ENCODE measurements around the gene IGLON5.

The IGLON5 gene

DNA sequence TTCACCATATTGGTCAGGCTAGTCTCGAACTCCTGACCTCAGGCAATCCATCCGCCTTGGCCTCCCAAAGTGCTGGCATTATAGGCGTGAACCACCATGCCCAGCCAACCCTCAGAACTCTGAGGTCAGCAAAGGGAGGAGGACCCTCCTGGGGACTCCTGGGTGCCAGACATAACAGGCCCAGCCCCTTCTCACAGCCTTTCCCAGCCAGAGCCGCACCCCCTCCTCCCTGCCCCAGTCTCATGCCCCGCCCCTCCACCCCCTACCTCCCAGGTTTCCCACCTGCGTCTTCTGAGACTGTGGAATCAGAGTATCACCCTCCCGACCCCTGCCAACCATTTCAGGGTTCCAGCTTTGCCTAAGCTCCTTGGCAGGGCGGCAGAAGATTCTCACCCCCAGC lies 5.2 kb downstream of the IGLON5 start:
- H3K4me3 ChIP-seq (replicated peaks; ENCODE audit: low read depth, low read length), result no peak overlapping the region
- no peak for TF ChIP-seq CTCF (IDR thresholded peaks at IDR 0.05; ENCODE audit: low read depth, low read length, missing control alignments)
- DNase-seq (ENCODE audit: extremely low read depth, low read depth), result no peak

- DNase-seq (ENCODE audit: extremely low read depth, low read depth), result no peak
- H3K4me3 ChIP-seq (replicated peaks; ENCODE audit: low read depth, low read length), result no peak overlapping the region
- no peak for TF ChIP-seq CTCF (IDR thresholded peaks at IDR 0.05; ENCODE audit: low read depth, low read length, missing control alignments)
Observed at GRCh38 chr19:51317376-51317775, 5.9 kb downstream of the IGLON5 start.

DNA sequence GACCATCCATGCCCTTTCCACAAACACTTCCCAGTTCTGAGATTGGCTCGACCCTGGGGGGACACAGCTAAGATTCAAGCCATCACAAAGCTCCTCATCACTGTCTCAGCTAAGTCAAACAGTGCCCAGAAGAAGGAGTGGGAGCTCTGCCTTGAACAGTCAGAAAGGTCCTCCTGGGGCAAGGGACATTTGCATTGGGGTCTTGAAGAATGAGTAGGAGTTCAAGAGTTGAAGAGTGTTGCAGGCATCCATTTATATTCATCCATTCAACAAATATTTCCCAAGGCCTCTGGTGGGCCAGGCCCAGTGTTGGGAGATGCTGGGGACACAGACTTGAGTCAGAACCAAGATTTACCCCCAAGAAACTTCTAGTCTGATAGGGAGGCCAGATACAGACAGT lies 6.5 kb downstream of the IGLON5 start:
- no peak for DNase-seq (ENCODE audit: extremely low read depth, low read depth)
- no peak overlapping the region for H3K4me3 ChIP-seq (replicated peaks; ENCODE audit: low read depth, low read length)
- no peak for TF ChIP-seq CTCF (IDR thresholded peaks at IDR 0.05; ENCODE audit: low read depth, low read length, missing control alignments)

DNA sequence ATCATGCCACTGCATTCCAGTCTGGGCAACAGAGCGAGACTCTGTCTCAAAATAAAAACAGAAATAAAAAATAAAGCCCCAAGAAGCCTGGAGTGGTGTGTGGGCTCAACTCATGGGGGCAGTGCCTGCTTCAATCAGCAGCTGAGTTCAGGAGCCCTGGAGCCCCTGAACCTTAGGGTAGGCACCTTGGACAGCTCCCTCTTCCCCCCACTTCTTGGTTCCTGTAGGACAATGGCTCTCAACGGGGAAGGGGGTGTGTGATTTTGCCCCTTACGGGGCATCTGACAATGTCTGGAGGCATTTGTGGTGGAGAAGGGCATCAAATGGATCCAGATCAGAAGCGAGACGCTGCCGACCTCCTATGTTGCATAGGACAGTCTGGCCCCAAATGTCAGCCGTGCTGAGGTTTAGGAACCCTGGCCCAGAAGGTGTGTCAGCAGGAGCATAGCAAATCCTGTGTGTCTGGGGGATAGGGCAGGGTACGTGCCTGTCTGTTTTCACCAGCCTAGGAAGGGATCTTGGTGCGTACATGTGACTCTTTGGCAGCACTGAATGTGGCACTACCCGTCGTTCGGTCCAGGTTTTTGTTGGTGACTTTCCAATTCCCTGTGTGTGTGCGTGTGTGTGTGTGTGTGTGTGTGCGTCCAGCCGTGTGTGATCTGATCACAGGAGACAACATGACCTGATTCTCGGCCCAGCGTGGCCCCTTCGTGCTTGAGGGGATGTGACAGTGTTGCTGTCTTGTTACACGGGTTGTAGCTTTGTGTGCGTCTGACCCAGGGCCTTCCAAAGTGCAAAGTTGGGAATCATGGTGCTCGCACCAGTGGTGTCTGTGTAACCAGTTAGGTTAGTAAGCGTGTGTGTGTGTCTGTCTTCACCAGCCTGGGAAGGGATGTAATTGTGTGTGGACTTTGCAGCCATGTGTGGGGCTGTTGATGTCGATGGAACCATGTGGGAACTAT lies 7.5 kb downstream of the IGLON5 start:
- DNase-seq (ENCODE audit: extremely low read depth, low read depth), result no peak
- TF ChIP-seq CTCF (IDR thresholded peaks at IDR 0.05; ENCODE audit: low read depth, low read length, missing control alignments), result no peak
- H3K4me3 ChIP-seq (replicated peaks; ENCODE audit: low read depth, low read length), result no peak overlapping the region

DNA sequence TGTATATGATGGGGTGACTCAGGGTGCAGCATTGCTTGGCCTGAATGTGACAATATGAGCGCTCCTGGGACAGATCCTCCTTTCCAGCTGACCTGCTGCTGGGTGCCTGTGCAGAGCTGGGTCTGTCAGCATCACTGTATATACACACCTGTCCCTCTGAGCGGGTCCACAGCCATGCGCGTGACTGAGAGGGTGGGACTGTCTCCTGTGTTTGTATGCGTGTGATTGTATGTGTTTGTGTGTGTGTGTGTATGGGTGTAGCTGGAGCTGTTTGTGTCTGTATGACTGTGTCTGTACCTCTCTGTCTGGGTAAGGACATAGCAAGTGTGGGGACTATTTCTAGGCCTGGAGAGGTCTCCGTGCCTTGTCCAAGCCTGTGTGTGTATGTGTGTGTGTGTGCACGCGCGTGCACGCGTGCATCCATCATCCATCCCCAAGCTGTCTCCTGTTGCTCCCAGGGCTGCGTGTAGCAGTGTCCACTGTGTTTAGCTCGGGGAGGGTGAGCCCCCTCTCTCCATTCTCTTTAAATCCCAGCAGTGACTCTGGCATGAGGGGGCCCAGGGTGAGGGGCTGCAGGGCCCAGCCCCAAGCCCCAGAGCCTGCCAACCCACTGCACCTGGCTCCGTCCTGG lies 8.3 kb downstream of the IGLON5 start:
- H3K4me3 ChIP-seq (replicated peaks; ENCODE audit: low read depth, low read length), result no peak overlapping the region
- no peak for TF ChIP-seq CTCF (IDR thresholded peaks at IDR 0.05; ENCODE audit: low read depth, low read length, missing control alignments)
- no peak for DNase-seq (ENCODE audit: extremely low read depth, low read depth)

GRCh38 chr19:51320280-51320657 lies 8.8 kb downstream of the IGLON5 start:
- DNase-seq (ENCODE audit: extremely low read depth, low read depth), result no peak
- no peak overlapping the region for H3K4me3 ChIP-seq (replicated peaks; ENCODE audit: low read depth, low read length)
- no peak for TF ChIP-seq CTCF (IDR thresholded peaks at IDR 0.05; ENCODE audit: low read depth, low read length, missing control alignments)

Measured in HFF-Myc (cell line).